ENCODE measurements around the gene FAM83B. TPM values are rescaled to one million over a fixed set of nuclear protein-coding genes. Genes with fewer than 3 reads are reported as not detected.

FAM83B gene
- total and polyA plus RNA-seq, 2 of the 13 experiments (the other 11 are each of a cell fraction or from before 2014, with no cell fraction given) = not detected

DNA sequence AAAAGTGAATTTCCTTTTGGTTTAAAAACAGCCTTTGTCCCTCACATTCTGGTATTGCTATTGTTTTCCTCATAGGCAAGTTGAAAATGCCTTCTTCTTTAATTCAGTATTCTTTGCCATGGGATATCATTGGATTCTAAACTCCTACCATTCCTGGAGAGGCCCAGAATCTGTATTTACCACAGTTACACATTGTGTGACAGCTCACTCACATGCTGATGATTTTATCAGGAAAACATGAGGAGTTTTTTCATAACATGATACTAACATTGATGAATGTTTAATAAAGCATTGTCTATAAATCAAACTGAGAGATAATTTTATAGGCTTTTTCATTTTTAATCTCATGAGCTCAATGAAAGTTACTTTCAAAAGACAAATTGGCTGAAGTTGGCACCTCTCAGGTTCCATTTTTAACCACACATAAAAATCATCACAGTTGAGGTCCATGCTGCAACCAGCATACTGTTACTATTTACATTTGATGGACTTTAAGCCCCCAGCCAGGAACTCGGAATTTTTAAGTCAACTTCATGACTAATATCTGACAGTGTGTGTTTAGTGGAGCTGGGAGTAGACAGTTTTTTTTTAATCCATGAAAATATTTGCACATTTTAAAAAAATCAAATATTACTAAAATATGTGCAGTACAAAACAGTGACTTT, 82.8 kb downstream of the FAM83B start (continued):
- peak; percentile 51; the same call in 1 of the 2 replicates for TF ChIP-seq ISL2 (CRISPR knock-in tag; IDR thresholded peaks at IDR 0.05)
- TF ChIP-seq ZNF563 (CRISPR knock-in tag; IDR thresholded peaks at IDR 0.05) = no peak
- no peak for TF ChIP-seq ZNF547 (CRISPR knock-in tag; IDR thresholded peaks at IDR 0.05)
- TF ChIP-seq ZNF598 (CRISPR knock-in tag; IDR thresholded peaks at IDR 0.05; ENCODE audit: borderline replicate concordance) = no peak
- TF ChIP-seq ZNF878 (CRISPR knock-in tag; IDR thresholded peaks at IDR 0.05) = peak; percentile 65; the same call in 1 of the 2 replicates
- TF ChIP-seq, protein P1, sequence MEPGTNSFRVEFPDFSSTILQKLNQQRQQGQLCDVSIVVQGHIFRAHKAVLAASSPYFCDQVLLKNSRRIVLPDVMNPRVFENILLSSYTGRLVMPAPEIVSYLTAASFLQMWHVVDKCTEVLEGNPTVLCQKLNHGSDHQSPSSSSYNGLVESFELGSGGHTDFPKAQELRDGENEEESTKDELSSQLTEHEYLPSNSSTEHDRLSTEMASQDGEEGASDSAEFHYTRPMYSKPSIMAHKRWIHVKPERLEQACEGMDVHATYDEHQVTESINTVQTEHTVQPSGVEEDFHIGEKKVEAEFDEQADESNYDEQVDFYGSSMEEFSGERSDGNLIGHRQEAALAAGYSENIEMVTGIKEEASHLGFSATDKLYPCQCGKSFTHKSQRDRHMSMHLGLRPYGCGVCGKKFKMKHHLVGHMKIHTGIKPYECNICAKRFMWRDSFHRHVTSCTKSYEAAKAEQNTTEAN (CRISPR knock-in tag; conservative IDR thresholded peaks at IDR 0.05) = no peak
- TF ChIP-seq, protein P2, sequence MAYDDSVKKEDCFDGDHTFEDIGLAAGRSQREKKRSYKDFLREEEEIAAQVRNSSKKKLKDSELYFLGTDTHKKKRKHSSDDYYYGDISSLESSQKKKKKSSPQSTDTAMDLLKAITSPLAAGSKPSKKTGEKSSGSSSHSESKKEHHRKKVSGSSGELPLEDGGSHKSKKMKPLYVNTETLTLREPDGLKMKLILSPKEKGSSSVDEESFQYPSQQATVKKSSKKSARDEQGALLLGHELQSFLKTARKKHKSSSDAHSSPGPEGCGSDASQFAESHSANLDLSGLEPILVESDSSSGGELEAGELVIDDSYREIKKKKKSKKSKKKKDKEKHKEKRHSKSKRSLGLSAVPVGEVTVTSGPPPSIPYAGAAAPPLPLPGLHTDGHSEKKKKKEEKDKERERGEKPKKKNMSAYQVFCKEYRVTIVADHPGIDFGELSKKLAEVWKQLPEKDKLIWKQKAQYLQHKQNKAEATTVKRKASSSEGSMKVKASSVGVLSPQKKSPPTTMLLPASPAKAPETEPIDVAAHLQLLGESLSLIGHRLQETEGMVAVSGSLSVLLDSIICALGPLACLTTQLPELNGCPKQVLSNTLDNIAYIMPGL (CRISPR knock-in tag; IDR thresholded peaks at IDR 0.05; ENCODE audit: borderline replicate concordance in 1 of 2, low read depth in 1 of 2) = no peak
- TF ChIP-seq FOXP1 (IDR thresholded peaks at IDR 0.05) = no peak
- TF ChIP-seq FOXP1 (CRISPR knock-in tag; IDR thresholded peaks at IDR 0.05) = peak; percentile 48
- no peak for TF ChIP-seq IKZF4 (CRISPR knock-in tag; IDR thresholded peaks at IDR 0.05; ENCODE audit: borderline replicate concordance, low read depth, not compliant biosample characterization)
- TF ChIP-seq CC2D1A (CRISPR knock-in tag; IDR thresholded peaks at IDR 0.05) = no peak
- TF ChIP-seq, protein P3, sequence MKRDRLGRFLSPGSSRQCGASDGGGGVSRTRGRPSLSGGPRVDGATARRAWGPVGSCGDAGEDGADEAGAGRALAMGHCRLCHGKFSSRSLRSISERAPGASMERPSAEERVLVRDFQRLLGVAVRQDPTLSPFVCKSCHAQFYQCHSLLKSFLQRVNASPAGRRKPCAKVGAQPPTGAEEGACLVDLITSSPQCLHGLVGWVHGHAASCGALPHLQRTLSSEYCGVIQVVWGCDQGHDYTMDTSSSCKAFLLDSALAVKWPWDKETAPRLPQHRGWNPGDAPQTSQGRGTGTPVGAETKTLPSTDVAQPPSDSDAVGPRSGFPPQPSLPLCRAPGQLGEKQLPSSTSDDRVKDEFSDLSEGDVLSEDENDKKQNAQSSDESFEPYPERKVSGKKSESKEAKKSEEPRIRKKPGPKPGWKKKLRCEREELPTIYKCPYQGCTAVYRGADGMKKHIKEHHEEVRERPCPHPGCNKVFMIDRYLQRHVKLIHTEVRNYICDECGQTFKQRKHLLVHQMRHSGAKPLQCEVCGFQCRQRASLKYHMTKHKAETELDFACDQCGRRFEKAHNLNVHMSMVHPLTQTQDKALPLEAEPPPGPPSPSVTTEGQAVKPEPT (CRISPR knock-in tag; IDR thresholded peaks at IDR 0.05; ENCODE audit: low read depth) = no peak
- TF ChIP-seq TGIF2 (CRISPR knock-in tag; IDR thresholded peaks at IDR 0.05) = no peak
- no peak for TF ChIP-seq U2AF1 (optimal IDR thresholded peaks at IDR 0.05; ENCODE audit: low read depth, low read length)
- TF ChIP-seq ZNF34 (CRISPR knock-in tag; IDR thresholded peaks at IDR 0.05; ENCODE audit: borderline replicate concordance) = no peak
- TF ChIP-seq, protein P4, sequence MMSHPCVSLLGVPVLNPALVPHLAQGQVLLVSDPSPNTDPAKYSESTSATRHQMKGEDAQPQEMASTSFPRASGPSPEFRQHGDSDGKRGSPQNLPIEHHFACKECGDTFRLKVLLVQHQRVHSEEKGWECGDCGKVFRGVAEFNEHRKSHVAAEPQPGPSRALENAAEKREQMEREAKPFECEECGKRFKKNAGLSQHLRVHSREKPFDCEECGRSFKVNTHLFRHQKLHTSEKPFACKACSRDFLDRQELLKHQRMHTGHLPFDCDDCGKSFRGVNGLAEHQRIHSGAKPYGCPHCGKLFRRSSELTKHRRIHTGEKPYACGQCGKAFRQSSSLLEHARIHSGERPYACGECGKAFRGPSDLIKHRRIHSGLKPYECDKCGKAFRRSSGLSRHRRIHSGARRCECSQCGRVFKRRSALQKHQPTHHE (CRISPR knock-in tag; IDR thresholded peaks at IDR 0.05; ENCODE audit: borderline replicate concordance) = no peak
- TF ChIP-seq, protein P5, sequence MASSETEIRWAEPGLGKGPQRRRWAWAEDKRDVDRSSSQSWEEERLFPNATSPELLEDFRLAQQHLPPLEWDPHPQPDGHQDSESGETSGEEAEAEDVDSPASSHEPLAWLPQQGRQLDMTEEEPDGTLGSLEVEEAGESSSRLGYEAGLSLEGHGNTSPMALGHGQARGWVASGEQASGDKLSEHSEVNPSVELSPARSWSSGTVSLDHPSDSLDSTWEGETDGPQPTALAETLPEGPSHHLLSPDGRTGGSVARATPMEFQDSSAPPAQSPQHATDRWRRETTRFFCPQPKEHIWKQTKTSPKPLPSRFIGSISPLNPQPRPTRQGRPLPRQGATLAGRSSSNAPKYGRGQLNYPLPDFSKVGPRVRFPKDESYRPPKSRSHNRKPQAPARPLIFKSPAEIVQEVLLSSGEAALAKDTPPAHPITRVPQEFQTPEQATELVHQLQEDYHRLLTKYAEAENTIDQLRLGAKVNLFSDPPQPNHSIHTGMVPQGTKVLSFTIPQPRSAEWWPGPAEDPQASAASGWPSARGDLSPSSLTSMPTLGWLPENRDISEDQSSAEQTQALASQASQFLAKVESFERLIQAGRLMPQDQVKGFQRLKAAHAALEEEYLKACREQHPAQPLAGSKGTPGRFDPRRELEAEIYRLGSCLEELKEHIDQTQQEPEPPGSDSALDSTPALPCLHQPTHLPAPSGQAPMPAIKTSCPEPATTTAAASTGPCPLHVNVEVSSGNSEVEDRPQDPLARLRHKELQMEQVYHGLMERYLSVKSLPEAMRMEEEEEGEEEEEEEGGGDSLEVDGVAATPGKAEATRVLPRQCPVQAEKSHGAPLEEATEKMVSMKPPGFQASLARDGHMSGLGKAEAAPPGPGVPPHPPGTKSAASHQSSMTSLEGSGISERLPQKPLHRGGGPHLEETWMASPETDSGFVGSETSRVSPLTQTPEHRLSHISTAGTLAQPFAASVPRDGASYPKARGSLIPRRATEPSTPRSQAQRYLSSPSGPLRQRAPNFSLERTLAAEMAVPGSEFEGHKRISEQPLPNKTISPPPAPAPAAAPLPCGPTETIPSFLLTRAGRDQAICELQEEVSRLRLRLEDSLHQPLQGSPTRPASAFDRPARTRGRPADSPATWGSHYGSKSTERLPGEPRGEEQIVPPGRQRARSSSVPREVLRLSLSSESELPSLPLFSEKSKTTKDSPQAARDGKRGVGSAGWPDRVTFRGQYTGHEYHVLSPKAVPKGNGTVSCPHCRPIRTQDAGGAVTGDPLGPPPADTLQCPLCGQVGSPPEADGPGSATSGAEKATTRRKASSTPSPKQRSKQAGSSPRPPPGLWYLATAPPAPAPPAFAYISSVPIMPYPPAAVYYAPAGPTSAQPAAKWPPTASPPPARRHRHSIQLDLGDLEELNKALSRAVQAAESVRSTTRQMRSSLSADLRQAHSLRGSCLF (CRISPR knock-in tag; IDR thresholded peaks at IDR 0.05; ENCODE audit: borderline replicate concordance) = no peak
- no peak for TF ChIP-seq ATF7 (IDR thresholded peaks at IDR 0.05)
- TF ChIP-seq ATF7 (CRISPR knock-in tag; IDR thresholded peaks at IDR 0.05) = no peak

Data from HepG2 (cell line).